HG03108 (cell line): ENCODE results near the gene WNT9B.

Experiments used
- ATAC-seq: cut with Tn5 transposase; IDR thresholded peaks from one replicate; pipeline ENCODE4 v1.9.1; 2021; ENCODE audit warnings: moderate library complexity; ENCODE audit not compliant: unreplicated experiment

WNT9B gene, protein sequence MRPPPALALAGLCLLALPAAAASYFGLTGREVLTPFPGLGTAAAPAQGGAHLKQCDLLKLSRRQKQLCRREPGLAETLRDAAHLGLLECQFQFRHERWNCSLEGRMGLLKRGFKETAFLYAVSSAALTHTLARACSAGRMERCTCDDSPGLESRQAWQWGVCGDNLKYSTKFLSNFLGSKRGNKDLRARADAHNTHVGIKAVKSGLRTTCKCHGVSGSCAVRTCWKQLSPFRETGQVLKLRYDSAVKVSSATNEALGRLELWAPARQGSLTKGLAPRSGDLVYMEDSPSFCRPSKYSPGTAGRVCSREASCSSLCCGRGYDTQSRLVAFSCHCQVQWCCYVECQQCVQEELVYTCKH

DNA sequence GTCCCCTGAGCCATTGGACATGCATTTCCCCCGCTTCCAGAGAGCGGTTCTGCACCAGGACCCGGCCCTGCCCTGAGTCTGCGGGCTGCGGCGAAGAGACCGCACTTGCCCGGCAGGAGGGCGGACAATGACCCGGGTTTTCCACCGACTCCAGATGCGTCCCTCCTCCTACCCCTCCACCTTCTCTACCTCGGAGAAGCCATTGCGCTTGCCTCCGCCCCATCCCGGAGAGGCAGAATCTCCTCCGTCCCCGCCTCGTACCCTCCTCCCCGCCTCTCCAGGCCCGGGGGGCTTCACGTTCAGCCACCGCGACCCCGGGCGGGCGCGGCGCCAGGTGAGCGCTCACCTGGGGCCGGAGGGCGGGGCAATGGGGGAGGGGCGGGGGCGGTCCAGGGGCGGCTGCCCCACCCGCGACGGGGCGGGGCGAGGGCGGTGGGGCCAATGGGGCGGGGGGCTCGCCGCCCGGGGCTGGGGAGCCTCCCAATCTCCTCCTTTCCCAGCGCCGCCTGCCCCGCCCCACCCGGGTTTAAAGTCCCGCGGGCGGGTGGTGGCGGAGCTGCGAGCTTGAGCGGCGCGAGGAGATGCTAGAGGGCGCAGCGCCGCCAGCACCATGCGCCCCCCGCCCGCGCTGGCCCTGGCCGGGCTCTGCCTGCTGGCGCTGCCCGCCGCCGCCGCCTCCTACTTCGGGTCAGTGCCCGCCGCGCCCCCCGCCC is at the start of gene WNT9B:
Gene WNT9B (plus strand): TSS at position 555 of the 713 bp plus-strand sequence. CDS start 56 bp downstream, at position 611.
- ATAC-seq = no peak

DNA sequence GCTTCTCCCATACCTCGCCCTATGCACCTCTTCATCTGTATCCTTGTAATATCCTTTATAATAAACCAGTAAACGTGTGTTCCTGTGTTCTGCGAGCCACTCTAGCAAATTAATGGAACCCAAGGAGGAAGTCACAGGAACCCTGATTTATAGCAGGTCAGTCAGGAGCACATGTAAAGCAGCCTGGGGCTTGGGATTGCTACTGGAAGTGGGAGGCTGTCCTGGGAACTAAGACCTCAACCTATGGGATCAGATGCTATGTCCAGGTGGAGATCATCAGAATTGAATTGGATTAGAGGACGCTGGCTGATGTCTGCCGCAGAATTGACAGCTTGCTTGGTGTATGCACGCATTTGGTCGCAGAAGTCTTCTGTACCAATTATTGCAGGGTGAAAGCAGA is 48.6 kb upstream of the WNT9B start:
- no peak for ATAC-seq

DNA sequence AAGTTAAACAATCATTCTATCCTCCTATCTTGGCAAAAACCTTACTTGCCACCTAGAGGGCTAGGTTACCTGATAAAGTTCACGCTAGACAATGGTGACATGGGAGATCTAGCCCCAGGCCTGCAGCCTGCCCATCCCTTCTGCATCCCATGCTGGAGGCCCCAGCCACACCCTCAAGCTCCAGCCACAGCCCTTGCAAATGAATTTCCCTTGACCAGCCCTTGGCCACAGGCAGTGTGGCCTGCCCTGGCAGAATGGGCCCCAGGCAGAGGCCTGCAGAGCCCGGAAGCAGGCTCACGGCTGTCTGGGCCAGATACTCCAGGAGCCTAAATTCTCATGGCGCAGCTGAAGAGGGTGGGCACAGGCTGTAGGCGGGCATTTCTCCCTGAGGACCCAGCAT is 47.8 kb upstream of the WNT9B start:
- no peak for ATAC-seq

DNA sequence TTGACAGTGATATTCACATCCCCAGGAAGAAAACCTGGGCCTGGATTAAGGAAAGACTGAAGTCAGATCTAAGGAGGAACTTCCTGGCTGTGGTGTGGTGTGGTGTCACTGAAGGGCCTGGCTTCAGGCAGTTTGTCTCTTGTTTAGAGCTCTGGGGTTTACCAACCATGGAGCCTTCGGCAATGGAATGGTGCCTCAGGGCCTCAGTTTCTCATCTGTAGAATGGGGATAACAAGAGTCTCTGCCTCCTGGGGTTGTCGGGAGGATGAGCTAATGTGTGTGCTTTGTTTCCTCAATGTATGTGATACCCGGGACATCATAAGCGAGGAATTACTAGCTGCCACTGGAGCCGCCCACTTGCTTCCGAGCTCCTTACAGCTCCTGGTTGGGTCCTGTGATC is 45.6 kb upstream of the WNT9B start:
- no peak for ATAC-seq

DNA sequence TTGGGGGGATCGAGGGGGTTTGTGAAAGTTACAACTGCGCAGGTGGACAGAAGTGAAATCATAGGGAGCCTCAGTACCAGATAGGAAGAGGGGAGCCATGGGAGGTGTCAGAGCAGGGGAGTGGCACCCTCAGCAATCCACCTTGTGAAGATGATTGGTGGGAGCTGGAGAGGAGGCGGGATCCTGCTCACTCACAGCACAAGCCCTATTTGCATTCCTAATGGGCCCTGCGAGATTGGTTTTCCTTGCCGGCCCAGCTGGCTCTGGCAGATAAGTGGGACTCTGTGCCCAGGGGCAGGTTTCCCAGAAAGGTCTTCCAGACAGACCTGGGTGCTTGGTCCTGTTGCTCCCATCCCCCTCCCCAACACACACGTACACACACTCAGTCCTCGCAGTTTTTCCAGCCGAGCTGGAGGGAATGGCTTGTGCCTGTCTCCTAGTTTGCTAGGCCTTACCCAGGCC is 42.2 kb upstream of the WNT9B start:
- ATAC-seq = no peak

DNA sequence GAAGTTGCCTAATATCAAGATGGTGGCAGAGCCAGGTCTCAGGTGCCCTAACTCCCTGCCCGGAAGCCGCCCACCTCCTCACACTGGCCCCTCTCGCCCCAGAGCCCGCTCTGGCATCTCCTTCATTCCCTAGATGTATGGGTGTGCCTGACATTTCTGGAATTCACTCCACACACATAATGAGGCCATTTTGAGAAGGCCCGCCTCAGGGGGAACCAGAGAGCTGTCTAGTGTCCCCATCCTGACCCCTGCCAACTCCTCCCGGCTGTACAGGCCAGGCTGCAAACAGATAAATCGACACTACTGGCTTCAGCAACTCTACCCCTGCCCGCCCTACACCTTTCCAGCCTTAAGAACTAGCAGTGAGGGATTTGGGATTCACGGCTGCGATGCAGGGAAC is 40.5 kb upstream of the WNT9B start:
- ATAC-seq = no peak

DNA sequence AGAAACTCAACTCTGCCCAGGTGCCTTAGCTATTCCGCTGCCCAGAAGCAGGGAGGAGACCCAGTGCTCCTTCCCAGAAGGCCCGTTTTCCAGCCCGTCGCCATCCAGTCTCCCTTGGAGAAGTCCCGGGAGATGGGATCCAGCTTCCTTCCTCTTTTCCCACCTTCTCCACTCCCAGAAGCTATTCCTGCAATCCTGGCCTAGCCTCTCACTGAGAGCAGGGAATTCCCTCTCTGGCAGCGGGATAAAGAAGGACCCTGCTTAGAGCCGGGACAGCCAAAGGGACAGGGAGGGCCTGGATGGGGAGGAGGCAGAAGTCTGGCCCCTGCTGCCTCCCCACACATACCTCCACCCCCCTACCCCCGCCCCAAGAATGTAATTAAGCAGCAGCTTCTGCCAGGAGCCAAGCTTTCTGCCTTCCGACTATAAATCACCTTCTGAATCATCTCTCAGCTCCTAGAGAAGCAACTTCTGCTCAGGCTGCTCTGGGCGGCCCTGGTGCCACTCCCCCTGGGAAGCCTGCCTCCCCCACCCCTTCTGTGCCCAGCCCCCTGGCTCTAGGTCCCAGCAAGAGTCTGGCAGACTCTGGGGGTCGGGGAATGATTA is 39.3 kb upstream of the WNT9B start:
- ATAC-seq = no peak

DNA sequence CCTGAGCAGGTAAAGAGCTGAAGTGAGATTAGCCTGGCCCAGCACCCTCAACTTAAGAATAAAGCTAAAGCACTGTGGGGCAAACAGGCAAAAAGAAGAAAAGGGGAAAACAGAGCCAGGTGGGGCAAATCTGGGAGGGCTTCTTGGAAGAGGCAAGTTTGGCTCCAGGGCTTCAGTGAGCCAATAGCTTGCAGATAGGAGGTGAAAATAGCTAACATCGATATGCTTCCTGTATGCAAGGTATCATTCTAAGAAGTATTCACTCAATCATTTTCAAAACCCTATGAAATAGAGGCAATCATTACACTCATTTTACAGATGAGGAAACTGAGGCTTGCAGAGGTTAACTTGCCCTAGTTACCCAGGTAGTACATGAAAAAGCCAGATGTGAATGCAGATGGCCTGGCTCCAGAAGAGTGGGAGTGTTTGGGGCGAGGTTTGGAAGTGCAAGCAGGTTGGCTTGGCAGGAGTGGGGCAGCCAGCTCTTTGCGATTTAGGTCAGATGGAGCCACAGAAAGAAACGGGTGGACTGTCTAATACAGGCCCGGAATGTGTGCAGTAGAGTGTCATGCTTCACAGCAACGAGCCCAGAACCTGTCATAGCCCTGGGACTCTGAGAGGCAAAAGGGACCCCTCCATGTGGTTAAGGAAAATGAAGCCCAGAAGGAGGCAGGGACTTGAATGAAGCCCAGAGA is 38.6 kb upstream of the WNT9B start:
- ATAC-seq = no peak

DNA sequence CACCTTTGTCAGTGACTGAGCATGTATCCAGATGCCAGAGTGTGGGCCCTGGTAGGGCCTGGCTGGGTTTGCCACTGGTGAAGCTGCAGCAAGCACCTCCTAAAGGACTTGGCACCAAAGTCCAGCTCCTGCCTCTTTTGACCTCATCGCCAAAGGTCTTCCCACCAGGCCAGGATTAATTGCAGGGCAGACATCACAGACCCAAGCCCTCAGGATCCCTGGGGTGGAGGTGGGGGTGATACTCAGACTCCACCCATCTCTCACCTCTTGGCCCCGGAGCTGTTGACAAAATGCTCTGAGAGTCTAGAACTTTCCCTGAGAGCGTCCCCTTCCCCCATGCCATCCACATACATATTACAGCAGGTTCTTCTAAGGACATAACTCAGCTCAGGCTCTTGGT is 37.5 kb upstream of the WNT9B start:
- ATAC-seq = no peak

DNA sequence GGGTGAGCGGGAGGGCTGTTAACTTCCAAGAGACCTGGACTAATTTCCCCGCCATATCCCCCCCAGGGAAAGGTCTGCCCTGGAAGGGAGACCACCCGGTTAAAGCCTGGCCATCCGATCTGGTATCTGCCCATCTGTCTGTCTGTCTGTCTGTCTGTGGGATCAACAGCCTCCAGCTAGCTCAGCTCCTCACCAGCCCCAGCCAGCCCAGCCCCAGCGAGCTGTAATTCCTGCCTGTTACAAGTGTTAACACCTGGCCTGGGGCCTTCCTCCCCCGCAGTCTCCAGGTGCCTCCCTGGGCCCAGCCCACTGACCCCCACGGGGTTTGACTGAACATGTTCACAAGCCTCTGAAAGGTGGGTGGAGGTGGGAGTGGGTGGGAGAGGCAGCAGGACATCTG is 36.9 kb upstream of the WNT9B start:
- no peak for ATAC-seq

DNA sequence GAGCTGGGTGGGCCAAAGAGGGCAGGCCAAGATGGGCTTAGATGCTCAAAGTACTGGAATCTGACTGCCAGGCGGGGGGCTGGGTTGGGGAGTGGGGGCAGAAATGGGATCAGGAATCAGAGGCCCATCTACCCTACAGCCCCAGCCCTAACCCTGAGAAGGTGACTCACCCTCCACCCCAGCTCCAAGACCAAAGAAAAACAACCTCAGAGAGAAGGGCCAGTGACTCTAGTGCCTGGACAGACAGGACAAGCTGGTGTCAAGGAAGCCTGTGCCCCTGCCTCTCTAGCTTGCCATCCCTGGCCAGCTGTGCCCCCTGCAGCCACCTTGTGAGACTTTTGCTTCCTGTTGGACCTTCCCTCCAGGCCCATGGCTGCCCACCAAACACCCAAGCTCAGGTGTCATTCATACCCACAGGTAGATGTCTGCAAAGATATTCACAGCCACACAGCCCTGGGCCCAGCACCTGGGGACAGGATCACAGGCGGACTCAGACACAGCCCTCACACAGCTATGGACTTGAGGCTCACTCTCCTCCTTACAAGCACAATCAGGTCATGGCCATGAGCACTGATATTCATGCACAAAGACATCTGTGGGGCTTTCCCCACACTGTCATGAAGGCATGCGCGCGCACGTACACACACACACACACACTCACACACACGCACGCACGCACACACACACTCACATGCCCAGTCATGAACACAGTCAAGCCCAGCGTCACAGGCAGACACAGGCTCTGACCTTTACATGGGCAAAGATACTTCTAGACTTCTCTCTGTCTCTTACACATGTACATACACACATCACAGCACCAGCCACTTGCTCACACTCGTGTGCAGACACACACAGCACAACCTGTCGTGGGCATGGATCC is 35.7 kb upstream of the WNT9B start:
- no peak for ATAC-seq

DNA sequence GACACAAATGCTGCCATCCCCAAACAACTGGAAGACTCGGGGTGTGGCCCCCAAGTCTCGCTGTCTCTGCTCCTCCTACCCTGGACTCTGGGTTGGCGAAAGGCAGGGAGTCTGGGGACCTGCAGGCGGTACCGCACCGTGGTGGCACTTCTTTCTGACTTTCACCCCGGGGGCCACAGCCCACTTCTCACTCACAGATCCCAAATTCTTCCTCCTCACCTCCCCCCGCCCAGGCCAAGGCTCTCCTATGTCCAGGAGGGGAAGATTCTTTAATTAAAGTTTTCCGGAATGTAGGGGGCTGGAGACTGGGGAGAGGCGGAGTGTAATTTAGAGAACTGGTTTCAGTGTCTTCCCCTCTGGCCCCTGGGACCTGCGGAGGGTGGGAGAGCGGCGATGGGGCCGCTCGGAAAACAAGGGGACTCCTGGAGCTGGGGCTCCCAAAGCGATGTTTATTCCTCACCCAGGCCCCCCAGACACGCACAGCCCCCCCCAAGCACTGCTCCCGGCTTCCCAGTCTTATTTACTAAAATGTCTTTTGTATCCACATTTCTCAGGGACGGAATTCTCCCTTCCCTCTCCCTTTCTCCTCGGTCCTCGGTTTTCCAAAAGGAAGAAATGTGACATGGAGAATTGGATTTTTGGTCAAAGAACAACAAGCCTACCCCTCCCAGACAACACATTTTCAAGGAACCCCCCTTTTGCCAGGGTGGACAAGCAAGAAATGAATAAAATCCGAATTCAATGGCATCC is 34.1 kb upstream of the WNT9B start:
- ATAC-seq = no peak

DNA sequence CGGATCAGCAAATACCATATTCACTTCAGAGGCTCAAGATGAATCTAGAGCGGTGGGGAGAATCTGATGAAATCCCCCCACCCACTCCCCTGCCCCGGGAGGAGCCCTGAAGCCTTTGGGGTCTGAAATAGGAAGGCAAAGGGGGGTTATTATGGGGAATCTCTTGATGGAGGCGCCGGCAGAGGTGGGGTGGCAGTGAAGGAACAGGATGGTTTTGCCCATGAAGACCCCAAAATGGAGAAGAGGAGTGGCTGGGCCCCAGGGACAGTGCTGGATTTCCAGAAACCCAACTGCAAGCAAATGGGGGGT is 33.5 kb upstream of the WNT9B start:
- no peak for ATAC-seq

DNA sequence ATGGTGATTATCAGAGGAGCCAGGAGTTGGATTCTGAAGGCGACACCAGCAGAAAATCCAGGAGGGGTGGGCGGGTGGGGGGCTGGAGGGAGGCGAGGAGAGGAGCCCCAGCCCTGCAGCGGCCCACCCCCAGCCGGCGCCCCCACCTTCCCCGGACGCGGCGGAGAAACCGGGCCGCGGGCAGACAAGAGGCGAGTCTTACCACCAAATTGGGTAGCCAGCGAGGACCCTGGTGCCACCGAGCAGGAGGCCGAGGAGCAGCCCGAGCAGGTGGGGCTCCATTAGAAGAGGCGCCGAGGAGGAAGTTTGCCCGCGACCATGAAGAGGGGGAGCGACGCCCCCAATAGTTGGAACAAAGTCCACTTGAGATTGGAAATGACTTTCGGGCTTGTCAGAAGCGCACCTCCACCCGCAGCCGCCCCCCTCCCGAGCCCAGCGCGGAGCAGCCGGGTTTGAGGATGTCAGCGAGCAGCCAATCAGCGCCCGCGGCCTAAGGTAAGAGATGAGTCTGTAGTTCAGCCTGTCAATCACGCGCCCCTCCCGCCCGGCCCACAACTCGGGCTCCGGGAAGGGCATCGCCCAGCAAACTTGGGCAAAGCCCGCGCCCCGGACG is 33.0 kb upstream of the WNT9B start, which contains the start of gene WNT3:
Gene WNT3 (minus strand): TSS at position 377 of the 613 bp plus-strand sequence. CDS start 95 bp downstream, at position 282.
- no peak for ATAC-seq

DNA sequence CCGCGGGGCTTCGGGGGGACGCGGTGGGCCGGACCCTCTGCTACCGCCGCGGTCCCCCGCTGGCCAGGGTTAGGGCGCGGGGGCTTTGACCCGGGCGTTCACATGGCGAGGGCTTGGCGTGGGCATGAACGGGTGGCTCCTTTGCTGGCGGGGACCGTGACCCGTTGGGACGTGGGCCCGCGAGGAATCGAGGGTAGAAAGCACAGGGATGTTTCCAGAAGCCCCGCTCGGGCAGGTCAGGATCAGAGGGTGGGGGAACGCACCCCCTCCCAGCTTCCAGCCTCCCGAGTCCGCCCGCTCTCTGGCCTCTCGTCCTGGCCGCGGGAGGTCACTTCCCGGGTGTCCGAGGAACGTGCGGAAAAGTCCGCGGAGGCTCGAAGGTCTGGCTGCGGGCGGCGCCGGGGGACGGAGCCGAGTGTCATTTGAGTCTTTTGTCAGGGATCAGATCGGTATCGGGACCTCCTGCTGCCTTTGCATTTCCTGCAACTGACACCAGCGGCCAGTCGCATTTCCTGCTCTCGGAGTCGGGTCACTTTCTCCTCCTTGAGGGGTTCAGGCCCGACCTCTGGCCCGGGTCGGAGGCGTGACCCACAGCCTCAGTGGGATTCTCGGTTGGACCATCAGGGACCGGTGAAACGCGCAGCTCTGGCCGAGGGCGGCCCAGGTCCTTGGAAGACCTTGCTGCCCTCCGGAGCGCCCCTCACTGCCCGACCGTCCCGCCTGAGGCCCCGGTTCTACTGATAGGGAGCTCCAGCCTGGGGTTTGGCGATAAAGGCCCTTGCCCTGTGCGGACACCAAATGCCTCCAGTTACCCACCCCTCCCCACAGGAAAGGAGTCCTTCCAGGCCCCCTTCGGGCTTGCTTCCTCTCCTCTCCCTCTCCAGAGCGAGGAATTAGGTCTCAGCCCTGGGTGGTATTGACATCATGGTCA is 32.2 kb upstream of the WNT9B start:
- no peak for ATAC-seq

DNA sequence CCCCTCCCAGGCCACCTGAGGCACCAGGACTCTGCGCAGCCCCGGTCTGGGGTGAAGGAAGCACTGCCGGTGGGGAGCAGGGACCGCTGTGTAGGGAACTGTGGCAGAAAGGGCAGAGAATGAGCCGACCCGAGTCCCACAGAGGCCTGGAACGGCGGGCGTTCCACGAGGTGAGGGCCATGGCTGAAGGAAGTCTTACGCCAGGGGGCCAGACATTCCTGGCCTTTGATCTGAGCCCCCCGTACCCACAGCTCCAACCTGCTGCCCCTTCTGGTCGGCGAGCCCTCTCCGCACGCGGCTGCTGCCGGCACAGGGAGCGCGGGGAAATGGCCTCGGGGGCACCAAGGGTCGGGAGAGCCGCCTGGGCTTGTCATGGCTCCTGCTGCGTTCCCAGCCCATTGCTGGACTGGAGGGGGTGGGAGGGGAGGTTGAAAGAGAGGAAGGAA is 31.5 kb upstream of the WNT9B start:
- no peak for ATAC-seq

DNA sequence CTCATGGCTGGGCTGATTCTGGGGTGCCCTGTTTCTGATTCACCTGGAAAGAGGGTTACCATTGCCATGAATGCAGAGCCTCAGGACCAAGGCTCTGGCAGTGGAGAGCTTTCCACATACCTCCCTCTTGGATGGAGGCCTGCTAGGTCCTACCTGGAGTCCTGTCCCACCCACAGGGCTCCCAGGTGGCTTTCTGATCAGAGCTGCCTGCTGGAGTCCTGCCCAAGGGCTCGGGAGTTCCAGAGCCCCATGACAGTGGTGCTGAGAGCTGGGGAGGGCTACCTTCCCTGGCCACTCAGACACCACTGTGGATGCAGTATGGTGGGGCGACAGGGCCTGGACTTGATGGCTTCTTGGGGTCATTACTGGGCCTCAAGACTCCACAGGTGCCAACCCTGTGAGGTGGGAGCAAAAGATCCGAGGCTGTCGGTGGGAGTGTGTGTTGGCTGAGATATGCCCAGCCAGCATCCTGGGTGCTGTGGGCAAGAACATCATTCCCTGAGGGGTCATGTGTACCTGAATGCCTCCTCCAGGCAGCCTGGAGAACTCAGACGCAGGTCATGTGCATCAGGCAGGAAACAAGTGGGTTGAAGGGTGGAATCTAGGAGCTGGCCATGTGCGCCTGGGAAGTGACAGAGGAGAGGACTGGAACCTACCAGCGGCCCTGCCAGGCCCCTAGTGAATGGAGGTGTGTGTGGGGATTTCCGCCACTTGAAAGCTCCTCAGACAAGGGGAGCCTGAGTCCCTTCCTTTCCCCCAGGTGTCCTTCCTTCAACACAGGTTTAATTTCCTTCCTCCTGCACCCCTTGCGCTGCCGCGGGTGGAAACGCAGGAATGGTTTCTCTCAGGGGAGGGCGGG is 30.6 kb upstream of the WNT9B start:
- ATAC-seq = no peak
